Measurements from ENCODE around the gene PKN2.

DNA sequence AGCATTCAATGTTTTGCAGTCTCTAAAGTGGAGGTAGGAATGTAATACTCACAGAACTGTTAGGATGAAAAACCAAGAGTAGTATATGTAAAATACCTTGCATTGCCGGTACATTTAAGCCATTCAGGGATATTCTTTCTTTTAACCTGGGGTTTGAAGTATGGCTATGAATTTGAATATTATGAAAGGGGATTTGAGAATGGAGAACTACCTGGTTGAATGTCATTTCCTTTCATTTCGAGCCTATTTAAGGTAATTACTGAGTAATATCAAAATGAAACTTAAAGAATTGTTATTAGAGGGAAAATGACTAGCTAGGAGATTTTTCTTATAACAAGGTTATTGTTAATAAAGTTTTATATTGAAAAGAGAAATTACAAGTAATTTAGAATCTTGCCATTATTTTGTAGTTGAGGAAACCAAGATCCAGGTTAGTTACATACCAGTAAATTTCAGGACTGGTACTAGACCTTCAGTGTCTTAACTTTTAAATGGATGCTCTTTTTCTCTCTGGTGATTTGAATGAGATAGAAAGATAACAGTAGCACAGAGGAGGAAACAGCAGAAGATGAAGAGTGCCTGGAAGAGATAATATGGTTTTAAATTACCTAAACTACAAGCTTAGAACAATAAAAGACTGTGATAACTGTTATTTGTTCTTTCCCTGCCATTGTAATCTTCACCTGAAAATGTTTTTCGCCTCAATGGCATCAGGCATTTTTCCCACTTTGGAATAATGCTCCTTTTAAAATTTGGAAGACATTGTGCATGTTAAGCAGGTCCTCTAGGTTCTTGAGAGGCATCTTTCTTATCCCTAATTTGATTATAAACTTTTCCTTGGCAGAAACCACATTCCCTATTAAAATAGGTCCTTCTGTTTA is 103.2 kb downstream of the PKN2 start:
- TF ChIP-seq, protein P1, sequence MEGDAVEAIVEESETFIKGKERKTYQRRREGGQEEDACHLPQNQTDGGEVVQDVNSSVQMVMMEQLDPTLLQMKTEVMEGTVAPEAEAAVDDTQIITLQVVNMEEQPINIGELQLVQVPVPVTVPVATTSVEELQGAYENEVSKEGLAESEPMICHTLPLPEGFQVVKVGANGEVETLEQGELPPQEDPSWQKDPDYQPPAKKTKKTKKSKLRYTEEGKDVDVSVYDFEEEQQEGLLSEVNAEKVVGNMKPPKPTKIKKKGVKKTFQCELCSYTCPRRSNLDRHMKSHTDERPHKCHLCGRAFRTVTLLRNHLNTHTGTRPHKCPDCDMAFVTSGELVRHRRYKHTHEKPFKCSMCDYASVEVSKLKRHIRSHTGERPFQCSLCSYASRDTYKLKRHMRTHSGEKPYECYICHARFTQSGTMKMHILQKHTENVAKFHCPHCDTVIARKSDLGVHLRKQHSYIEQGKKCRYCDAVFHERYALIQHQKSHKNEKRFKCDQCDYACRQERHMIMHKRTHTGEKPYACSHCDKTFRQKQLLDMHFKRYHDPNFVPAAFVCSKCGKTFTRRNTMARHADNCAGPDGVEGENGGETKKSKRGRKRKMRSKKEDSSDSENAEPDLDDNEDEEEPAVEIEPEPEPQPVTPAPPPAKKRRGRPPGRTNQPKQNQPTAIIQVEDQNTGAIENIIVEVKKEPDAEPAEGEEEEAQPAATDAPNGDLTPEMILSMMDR (IDR thresholded peaks at IDR 0.05) = no peak
- no peak for TF ChIP-seq JUN (CRISPR knock-in tag; IDR thresholded peaks at IDR 0.05)
- no peak for TF ChIP-seq CREM (CRISPR knock-in tag; IDR thresholded peaks at IDR 0.05)
- TF ChIP-seq, protein P2, sequence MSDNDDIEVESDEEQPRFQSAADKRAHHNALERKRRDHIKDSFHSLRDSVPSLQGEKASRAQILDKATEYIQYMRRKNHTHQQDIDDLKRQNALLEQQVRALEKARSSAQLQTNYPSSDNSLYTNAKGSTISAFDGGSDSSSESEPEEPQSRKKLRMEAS (CRISPR knock-in tag; IDR thresholded peaks at IDR 0.05) = no peak
- TF ChIP-seq, protein P3, sequence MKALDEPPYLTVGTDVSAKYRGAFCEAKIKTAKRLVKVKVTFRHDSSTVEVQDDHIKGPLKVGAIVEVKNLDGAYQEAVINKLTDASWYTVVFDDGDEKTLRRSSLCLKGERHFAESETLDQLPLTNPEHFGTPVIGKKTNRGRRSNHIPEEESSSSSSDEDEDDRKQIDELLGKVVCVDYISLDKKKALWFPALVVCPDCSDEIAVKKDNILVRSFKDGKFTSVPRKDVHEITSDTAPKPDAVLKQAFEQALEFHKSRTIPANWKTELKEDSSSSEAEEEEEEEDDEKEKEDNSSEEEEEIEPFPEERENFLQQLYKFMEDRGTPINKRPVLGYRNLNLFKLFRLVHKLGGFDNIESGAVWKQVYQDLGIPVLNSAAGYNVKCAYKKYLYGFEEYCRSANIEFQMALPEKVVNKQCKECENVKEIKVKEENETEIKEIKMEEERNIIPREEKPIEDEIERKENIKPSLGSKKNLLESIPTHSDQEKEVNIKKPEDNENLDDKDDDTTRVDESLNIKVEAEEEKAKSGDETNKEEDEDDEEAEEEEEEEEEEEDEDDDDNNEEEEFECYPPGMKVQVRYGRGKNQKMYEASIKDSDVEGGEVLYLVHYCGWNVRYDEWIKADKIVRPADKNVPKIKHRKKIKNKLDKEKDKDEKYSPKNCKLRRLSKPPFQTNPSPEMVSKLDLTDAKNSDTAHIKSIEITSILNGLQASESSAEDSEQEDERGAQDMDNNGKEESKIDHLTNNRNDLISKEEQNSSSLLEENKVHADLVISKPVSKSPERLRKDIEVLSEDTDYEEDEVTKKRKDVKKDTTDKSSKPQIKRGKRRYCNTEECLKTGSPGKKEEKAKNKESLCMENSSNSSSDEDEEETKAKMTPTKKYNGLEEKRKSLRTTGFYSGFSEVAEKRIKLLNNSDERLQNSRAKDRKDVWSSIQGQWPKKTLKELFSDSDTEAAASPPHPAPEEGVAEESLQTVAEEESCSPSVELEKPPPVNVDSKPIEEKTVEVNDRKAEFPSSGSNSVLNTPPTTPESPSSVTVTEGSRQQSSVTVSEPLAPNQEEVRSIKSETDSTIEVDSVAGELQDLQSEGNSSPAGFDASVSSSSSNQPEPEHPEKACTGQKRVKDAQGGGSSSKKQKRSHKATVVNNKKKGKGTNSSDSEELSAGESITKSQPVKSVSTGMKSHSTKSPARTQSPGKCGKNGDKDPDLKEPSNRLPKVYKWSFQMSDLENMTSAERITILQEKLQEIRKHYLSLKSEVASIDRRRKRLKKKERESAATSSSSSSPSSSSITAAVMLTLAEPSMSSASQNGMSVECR (CRISPR knock-in tag; IDR thresholded peaks at IDR 0.05; ENCODE audit: borderline replicate concordance) = no peak
- TF ChIP-seq, protein P4, sequence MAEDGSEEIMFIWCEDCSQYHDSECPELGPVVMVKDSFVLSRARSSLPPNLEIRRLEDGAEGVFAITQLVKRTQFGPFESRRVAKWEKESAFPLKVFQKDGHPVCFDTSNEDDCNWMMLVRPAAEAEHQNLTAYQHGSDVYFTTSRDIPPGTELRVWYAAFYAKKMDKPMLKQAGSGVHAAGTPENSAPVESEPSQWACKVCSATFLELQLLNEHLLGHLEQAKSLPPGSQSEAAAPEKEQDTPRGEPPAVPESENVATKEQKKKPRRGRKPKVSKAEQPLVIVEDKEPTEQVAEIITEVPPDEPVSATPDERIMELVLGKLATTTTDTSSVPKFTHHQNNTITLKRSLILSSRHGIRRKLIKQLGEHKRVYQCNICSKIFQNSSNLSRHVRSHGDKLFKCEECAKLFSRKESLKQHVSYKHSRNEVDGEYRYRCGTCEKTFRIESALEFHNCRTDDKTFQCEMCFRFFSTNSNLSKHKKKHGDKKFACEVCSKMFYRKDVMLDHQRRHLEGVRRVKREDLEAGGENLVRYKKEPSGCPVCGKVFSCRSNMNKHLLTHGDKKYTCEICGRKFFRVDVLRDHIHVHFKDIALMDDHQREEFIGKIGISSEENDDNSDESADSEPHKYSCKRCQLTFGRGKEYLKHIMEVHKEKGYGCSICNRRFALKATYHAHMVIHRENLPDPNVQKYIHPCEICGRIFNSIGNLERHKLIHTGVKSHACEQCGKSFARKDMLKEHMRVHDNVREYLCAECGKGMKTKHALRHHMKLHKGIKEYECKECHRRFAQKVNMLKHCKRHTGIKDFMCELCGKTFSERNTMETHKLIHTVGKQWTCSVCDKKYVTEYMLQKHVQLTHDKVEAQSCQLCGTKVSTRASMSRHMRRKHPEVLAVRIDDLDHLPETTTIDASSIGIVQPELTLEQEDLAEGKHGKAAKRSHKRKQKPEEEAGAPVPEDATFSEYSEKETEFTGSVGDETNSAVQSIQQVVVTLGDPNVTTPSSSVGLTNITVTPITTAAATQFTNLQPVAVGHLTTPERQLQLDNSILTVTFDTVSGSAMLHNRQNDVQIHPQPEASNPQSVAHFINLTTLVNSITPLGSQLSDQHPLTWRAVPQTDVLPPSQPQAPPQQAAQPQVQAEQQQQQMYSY (CRISPR knock-in tag; IDR thresholded peaks at IDR 0.05) = no peak
- TF ChIP-seq SMAD3 (CRISPR knock-in tag; IDR thresholded peaks at IDR 0.05; ENCODE audit: borderline replicate concordance) = no peak
- TF ChIP-seq ESRRA (CRISPR knock-in tag; IDR thresholded peaks at IDR 0.05; ENCODE audit: borderline replicate concordance) = no peak
- no peak for TF ChIP-seq ELF4 (CRISPR knock-in tag; IDR thresholded peaks at IDR 0.05; ENCODE audit: low read depth)
- no peak for TF ChIP-seq TP53 (CRISPR knock-in tag; IDR thresholded peaks at IDR 0.05)
- TF ChIP-seq ZNF396 (CRISPR knock-in tag; IDR thresholded peaks at IDR 0.05; ENCODE audit: borderline replicate concordance) = no peak
- TF ChIP-seq, protein P5, sequence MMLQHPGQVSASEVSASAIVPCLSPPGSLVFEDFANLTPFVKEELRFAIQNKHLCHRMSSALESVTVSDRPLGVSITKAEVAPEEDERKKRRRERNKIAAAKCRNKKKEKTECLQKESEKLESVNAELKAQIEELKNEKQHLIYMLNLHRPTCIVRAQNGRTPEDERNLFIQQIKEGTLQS (CRISPR knock-in tag; conservative IDR thresholded peaks at IDR 0.05) = no peak

Data from WTC11 (cell line).